Smooth muscle cell (in vitro differentiated cells): ENCODE data around the gene TMEM245. TPM values are rescaled to one million over a fixed set of nuclear protein-coding genes. Genes with fewer than 3 reads are reported as not detected.

Experiments
- DNase-seq: peaks from one replicate; lab custom pipeline; 2025; ENCODE audit not compliant: unreplicated experiment; lab: John Stamatoyannopoulos, UW
- H2AFZ ChIP-seq: fragments of 200-600 bp; sonication (generic); 2 replicates; pipeline ENCODE4 v1.6.0; 2016; ENCODE audit warnings: antibody characterized with exemption, low read depth, mild to moderate bottlenecking
- H3F3A ChIP-seq: fragments of 200-600 bp; sonication (generic); 2 replicates; pipeline ENCODE4 v1.6.0; 2017; ENCODE audit warnings: antibody characterized with exemption, low read depth
- H3K27ac ChIP-seq: fragments of 200-600 bp; sonication (generic); 2 replicates; pipeline ENCODE4 v1.5.1; 2016; ENCODE audit warnings: low read depth, mild to moderate bottlenecking
- H3K27me3 ChIP-seq: fragments of 200-600 bp; sonication (generic); 2 replicates; pipeline ENCODE4 v1.6.1; 2016; ENCODE audit warnings: low read depth, mild to moderate bottlenecking
- H3K36me3 ChIP-seq: fragments of 200-600 bp; sonication (generic); 2 replicates; pipeline ENCODE4 v1.5.1; 2016; ENCODE audit warnings: low read depth
- H3K4me1 ChIP-seq: fragments of 200-600 bp; sonication (generic); 2 replicates; pipeline ENCODE4 v1.5.1; 2016; ENCODE audit warnings: low read depth
- H3K4me2 ChIP-seq: fragments of 200-600 bp; sonication (generic); 2 replicates; pipeline ENCODE4 v1.6.0; 2016; ENCODE audit warnings: mild to moderate bottlenecking
- H3K4me3 ChIP-seq: fragments of 200-600 bp; sonication (generic); 2 replicates; pipeline ENCODE4 v1.5.1; 2016; ENCODE audit warnings: mild to moderate bottlenecking
- H3K79me2 ChIP-seq: fragments of 200-600 bp; sonication (generic); 2 replicates; pipeline ENCODE4 v1.6.0; 2016; ENCODE audit warnings: low read depth, mild to moderate bottlenecking
- H3K9ac ChIP-seq: fragments of 200-600 bp; sonication (generic); 2 replicates; pipeline ENCODE4 v1.6.0; 2016; ENCODE audit warnings: low read depth
- H3K9me3 ChIP-seq: fragments of 200-600 bp; sonication (generic); replicated peaks from 2 replicates; pipeline ENCODE4 v1.5.1; 2016; ENCODE audit warnings: low read depth
- H4K20me1 ChIP-seq: fragments of 200-600 bp; sonication (generic); 2 replicates; pipeline ENCODE4 v1.6.0; 2016; ENCODE audit warnings: low read depth
- WGBS: methylation state at CpG from one replicate; pipeline ENCODE4 v1.1.7; 2016; ENCODE audit warnings: low lambda C conversion rate; 5-methylcytosine and 5-hydroxymethylcytosine counted together
- polyA plus RNA-seq: library from polyadenylated mRNA; unstranded; fragments of >200 nt; fragmentation: Nextera tagmentation; extraction: Ambion mirVana; gene quantifications from 2 replicates; pipeline ENCODE4 v1.2.1, GENCODE V29; 2016
- total RNA-seq: library from RNA; depleted of rRNA; stranded (reverse); fragments of >200 nt; gene quantifications from 2 replicates; pipeline ENCODE4 v1.2.3, GENCODE V29; 2014
- TF ChIP-seq, protein P1 (sequence below): fragments of 200-600 bp; sonication (generic); IDR thresholded peaks from 2 replicates; pipeline ENCODE4 v1.5.1; 2017; ENCODE audit warnings: borderline replicate concordance, mild to moderate bottlenecking, antibody characterized with exemption; ENCODE audit not compliant: insufficient read depth, poor library complexity, severe bottlenecking

The TMEM245 gene
- total and polyA plus RNA-seq, 2 experiments from 2014 or later, result 16.3 to 39.7 TPM

DNA sequence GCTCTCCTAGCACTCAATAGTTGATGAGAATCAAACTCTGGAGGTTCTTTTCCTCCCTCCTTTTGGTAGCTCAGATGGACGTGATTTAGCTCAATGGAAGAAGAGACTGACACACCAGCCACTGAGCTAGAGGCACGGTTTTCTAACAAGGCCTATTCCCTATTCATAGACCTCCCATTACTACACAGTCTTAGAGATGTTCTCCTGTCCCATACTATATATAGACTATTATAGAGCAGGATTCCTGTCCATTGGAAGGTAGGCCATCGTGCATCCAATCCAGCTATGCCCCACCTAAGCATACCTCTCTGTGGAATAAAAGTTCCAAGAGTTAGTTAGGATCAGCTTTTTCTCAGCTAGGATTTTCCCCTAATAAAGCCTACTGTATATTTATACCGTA lies 76.2 kb downstream of the TMEM245 start:
- H3K27ac ChIP-seq, result no peak overlapping the region
- H3K36me3 ChIP-seq, result peaks cover 18% of the 10 kb centered on the region
- no peak overlapping the region for H3K9ac ChIP-seq
- no peak overlapping the region for H2AFZ ChIP-seq
- H3K9me3 ChIP-seq, result no peaks in the 10 kb centered on the region
- H3K4me2 ChIP-seq, result no peak overlapping the region
- no peaks in the 10 kb centered on the region for H3K79me2 ChIP-seq
- no peaks in the 10 kb centered on the region for H3K4me1 ChIP-seq
- H4K20me1 ChIP-seq, result no peaks in the 10 kb centered on the region
- no peaks in the 10 kb centered on the region for H3K27me3 ChIP-seq
- DNase-seq, result no peak
- 99% methylated on average over 4 of the region's 4 CpGs for WGBS
- TF ChIP-seq, protein P1, sequence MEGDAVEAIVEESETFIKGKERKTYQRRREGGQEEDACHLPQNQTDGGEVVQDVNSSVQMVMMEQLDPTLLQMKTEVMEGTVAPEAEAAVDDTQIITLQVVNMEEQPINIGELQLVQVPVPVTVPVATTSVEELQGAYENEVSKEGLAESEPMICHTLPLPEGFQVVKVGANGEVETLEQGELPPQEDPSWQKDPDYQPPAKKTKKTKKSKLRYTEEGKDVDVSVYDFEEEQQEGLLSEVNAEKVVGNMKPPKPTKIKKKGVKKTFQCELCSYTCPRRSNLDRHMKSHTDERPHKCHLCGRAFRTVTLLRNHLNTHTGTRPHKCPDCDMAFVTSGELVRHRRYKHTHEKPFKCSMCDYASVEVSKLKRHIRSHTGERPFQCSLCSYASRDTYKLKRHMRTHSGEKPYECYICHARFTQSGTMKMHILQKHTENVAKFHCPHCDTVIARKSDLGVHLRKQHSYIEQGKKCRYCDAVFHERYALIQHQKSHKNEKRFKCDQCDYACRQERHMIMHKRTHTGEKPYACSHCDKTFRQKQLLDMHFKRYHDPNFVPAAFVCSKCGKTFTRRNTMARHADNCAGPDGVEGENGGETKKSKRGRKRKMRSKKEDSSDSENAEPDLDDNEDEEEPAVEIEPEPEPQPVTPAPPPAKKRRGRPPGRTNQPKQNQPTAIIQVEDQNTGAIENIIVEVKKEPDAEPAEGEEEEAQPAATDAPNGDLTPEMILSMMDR, result no peak
- no peak overlapping the region for H3K4me3 ChIP-seq
- peaks cover 5% of the 10 kb centered on the region for H3F3A ChIP-seq

GRCh38 chr9:109040571-109040970 lies 79.2 kb downstream of the TMEM245 start:
- no peak overlapping the region for H3K4me3 ChIP-seq
- no peaks in the 10 kb centered on the region for H3K79me2 ChIP-seq
- peaks cover 7% of the 10 kb centered on the region for H3K36me3 ChIP-seq
- TF ChIP-seq, protein P1, result no peak
- H3F3A ChIP-seq, result peaks cover 5% of the 10 kb centered on the region
- H3K27me3 ChIP-seq, result no peaks in the 10 kb centered on the region
- H3K4me2 ChIP-seq, result no peak overlapping the region
- H3K9me3 ChIP-seq, result no peaks in the 10 kb centered on the region
- H3K9ac ChIP-seq, result no peak overlapping the region
- no peaks in the 10 kb centered on the region for H3K4me1 ChIP-seq
- no peak overlapping the region for H3K27ac ChIP-seq
- H4K20me1 ChIP-seq, result no peaks in the 10 kb centered on the region
- no peak for DNase-seq
- WGBS, result 96% methylated on average over 4 of the region's 4 CpGs
- H2AFZ ChIP-seq, result no peak overlapping the region

DNA sequence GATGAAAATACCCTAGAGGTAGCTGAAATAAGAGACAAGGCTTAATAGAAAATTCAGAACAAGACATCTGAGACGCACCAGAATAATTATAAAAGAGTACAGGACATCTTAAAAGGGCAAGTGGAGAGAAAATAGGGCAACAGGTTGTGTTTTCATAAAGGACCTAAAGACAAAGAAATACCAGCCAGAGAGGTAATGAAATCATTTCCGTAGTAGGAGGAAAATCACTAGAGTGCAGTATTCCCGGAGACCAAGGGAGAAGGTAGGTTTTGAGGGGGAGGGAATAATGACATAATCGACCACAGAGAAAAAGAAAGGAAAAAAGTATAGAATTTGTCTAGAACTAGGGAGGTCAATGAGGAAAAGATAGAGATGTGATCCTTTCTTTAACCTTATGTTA lies 80.2 kb downstream of the TMEM245 start:
- TF ChIP-seq, protein P1, result no peak
- Histone ChIP-seq H2AFZ (no peak overlapping the region), H4K20me1 (no peaks in the 10 kb centered on the region), H3K79me2 (no peaks in the 10 kb centered on the region), H3K9ac (no peak overlapping the region), H3K36me3 (peaks cover 7% of the 10 kb centered on the region), H3K4me2 (no peak overlapping the region), H3K27me3 (no peaks in the 10 kb centered on the region), H3K4me1 (no peaks in the 10 kb centered on the region), H3F3A (peaks cover 5% of the 10 kb centered on the region), H3K4me3 (no peak overlapping the region), H3K27ac (no peak overlapping the region), H3K9me3 (no peaks in the 10 kb centered on the region)
- 94% methylated on average over 4 of the region's 4 CpGs for WGBS
- DNase-seq, result no peak

DNA sequence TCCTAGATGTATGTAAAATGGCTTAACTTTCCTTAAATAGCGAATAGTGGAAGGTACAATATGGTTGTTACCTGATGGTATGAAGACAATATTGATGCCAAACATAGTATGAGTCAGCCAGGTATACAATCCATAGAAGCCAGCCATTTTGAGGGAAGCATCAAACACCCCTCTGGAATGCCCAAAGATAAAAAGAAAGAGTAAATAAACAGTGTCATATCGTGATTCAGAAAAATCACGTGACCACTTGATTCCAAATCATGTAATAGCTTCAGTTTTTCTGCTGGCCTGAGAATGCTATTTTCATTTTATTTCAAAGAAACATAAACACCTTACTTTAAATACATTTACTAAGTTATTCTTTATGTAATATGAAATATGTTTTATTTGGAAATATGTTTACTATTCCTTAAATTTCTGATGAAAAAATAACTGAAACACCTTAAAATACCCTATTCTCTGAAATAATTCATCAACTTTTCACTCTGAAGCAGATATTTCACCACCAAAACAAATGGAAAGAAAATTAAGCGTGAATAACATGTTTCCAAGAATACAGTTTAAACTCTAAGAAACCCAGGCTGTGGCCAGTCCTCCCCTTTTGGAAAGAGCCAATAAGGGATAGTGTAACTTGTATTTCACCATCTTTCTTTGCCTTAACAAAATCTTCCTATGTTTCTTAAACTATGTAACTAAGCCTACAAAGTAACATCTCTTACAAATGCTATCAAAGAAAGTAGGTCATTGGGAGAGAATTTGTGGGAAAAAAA lies 81.6 kb downstream of the TMEM245 start:
- no peaks in the 10 kb centered on the region for H3K27me3 ChIP-seq
- no peaks in the 10 kb centered on the region for H3K79me2 ChIP-seq
- H2AFZ ChIP-seq, result no peak overlapping the region
- TF ChIP-seq, protein P1, result no peak
- H3K9ac ChIP-seq, result no peak overlapping the region
- no peaks in the 10 kb centered on the region for H4K20me1 ChIP-seq
- peaks cover 7% of the 10 kb centered on the region for H3K36me3 ChIP-seq
- H3K4me1 ChIP-seq, result no peaks in the 10 kb centered on the region
- 98% methylated on average over 4 of the region's 4 CpGs for WGBS
- H3K27ac ChIP-seq, result no peak overlapping the region
- peaks cover 5% of the 10 kb centered on the region for H3F3A ChIP-seq
- no peak for DNase-seq
- no peaks in the 10 kb centered on the region for H3K9me3 ChIP-seq
- H3K4me2 ChIP-seq, result no peak overlapping the region
- no peak overlapping the region for H3K4me3 ChIP-seq
